ENCODE measurements around the gene ATP8A1. TPM values are rescaled to one million over a fixed set of nuclear protein-coding genes. Genes with fewer than 3 reads are reported as not detected.

ATP8A1 gene
- total RNA-seq, 1 experiment from 2014 or later: 0.80 TPM

DNA sequence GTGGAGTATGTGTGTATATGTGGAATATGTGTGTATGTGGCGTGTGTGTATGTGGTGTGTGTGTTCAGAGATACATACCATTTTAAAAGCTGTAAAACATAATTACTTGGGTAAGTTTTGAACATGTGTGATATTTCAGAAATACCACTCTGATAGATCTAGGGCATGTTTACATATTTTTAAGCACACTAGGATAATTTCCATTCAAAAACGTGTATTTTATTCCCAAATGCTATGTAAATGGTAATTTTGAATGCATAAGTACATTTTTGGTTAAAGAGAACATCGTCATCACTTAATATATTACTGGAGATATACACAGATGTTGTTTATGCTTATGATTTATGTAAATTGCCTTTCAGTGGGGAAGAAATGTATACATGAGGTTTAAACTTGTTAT is 294.3 kb downstream of the ATP8A1 start:
- TF ChIP-seq, protein P1, sequence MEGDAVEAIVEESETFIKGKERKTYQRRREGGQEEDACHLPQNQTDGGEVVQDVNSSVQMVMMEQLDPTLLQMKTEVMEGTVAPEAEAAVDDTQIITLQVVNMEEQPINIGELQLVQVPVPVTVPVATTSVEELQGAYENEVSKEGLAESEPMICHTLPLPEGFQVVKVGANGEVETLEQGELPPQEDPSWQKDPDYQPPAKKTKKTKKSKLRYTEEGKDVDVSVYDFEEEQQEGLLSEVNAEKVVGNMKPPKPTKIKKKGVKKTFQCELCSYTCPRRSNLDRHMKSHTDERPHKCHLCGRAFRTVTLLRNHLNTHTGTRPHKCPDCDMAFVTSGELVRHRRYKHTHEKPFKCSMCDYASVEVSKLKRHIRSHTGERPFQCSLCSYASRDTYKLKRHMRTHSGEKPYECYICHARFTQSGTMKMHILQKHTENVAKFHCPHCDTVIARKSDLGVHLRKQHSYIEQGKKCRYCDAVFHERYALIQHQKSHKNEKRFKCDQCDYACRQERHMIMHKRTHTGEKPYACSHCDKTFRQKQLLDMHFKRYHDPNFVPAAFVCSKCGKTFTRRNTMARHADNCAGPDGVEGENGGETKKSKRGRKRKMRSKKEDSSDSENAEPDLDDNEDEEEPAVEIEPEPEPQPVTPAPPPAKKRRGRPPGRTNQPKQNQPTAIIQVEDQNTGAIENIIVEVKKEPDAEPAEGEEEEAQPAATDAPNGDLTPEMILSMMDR (IDR thresholded peaks at IDR 0.05): no peak
- TF ChIP-seq POLR2AphosphoS5 (IDR thresholded peaks at IDR 0.05; ENCODE audit: low read depth, low read length) (no peak), SIN3A (IDR thresholded peaks at IDR 0.05; ENCODE audit: borderline replicate concordance, insufficient read depth, low read depth, low read length) (no peak), TCF7L2 (IDR thresholded peaks at IDR 0.05; ENCODE audit: low read depth, low read length) (no peak)
- TF ChIP-seq, protein P2, sequence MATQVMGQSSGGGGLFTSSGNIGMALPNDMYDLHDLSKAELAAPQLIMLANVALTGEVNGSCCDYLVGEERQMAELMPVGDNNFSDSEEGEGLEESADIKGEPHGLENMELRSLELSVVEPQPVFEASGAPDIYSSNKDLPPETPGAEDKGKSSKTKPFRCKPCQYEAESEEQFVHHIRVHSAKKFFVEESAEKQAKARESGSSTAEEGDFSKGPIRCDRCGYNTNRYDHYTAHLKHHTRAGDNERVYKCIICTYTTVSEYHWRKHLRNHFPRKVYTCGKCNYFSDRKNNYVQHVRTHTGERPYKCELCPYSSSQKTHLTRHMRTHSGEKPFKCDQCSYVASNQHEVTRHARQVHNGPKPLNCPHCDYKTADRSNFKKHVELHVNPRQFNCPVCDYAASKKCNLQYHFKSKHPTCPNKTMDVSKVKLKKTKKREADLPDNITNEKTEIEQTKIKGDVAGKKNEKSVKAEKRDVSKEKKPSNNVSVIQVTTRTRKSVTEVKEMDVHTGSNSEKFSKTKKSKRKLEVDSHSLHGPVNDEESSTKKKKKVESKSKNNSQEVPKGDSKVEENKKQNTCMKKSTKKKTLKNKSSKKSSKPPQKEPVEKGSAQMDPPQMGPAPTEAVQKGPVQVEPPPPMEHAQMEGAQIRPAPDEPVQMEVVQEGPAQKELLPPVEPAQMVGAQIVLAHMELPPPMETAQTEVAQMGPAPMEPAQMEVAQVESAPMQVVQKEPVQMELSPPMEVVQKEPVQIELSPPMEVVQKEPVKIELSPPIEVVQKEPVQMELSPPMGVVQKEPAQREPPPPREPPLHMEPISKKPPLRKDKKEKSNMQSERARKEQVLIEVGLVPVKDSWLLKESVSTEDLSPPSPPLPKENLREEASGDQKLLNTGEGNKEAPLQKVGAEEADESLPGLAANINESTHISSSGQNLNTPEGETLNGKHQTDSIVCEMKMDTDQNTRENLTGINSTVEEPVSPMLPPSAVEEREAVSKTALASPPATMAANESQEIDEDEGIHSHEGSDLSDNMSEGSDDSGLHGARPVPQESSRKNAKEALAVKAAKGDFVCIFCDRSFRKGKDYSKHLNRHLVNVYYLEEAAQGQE (IDR thresholded peaks at IDR 0.05; ENCODE audit: insufficient read depth in 1 of 2, low read depth in 2 of 2, low read length in 1 of 2): no peak
- no peaks in the 10 kb centered on the region for H3K9me3 ChIP-seq (ENCODE audit: control insufficient read depth, insufficient read depth, low read depth, low read length)
- no peak overlapping the region for H3K4me3 ChIP-seq (ENCODE audit: low read depth in 2 of 2, low read length in 2 of 2)
- in situ Hi-C loops (cut with HindIII; ENCODE audit: low pct_unique_long_range_greater_than_20kb, low sequenced_read_pairs): no loop called here
- ChIA-PET CTCF (no interaction called here), POLR2A (no interaction called here)
- intact Hi-C loops (cut with micrococcal nuclease; ENCODE audit: unreplicated experiment): no loop called here
- H3K27ac ChIP-seq (ENCODE audit: low read length): no peak overlapping the region
- H3K36me3 ChIP-seq (ENCODE audit: control insufficient read depth, insufficient read depth, low read length): no peaks in the 10 kb centered on the region
- H3K27me3 ChIP-seq (ENCODE audit: control insufficient read depth, insufficient read depth, low read length): no peaks in the 10 kb centered on the region; the same call in 1 of the 2 replicates
- no peaks in the 10 kb centered on the region for H3K4me1 ChIP-seq (ENCODE audit: control insufficient read depth, insufficient read depth, low read length)
- BruUV-seq (replicated peaks): no TSS peak
- DNase-seq (ENCODE audit: low read depth, low spot score): no peak
- no peak for ATAC-seq

DNA sequence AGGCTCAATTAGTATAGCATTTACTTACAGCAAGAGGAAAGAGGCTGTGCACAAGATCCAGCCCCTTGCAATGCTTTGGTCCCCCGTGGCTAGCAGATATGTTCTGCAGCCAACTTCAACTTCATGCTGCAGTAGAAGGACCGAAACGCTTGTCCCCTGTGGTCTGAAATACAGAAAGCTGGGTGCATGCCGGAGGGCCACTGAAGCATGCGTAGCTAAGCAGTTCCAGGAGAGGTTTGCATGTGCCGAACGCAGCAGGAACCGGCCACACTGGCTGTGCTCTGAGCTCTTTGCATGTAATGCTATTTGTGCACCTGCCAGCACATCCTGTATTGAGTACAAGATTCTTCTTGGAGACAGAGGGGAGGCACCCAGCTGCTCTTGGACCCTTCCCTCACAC is 295.4 kb downstream of the ATP8A1 start:
- TF ChIP-seq, protein P2 (IDR thresholded peaks at IDR 0.05; ENCODE audit: insufficient read depth in 1 of 2, low read depth in 2 of 2, low read length in 1 of 2): no peak
- TF ChIP-seq SIN3A (IDR thresholded peaks at IDR 0.05; ENCODE audit: borderline replicate concordance, insufficient read depth, low read depth, low read length) (no peak), POLR2AphosphoS5 (IDR thresholded peaks at IDR 0.05; ENCODE audit: low read depth, low read length) (no peak), TCF7L2 (IDR thresholded peaks at IDR 0.05; ENCODE audit: low read depth, low read length) (no peak)
- TF ChIP-seq, protein P1 (IDR thresholded peaks at IDR 0.05): no peak
- no TSS peak for BruUV-seq (replicated peaks)
- no peak for ATAC-seq
- Histone ChIP-seq H3K36me3 (ENCODE audit: control insufficient read depth, insufficient read depth, low read length) (no peaks in the 10 kb centered on the region), H3K27me3 (ENCODE audit: control insufficient read depth, insufficient read depth, low read length) (no peaks in the 10 kb centered on the region; the same call in none of the 2 replicates), H3K4me1 (ENCODE audit: control insufficient read depth, insufficient read depth, low read length) (no peaks in the 10 kb centered on the region), H3K27ac (ENCODE audit: low read length) (no peak overlapping the region), H3K9me3 (ENCODE audit: control insufficient read depth, insufficient read depth, low read depth, low read length) (no peaks in the 10 kb centered on the region), H3K4me3 (ENCODE audit: low read depth in 2 of 2, low read length in 2 of 2) (no peak overlapping the region)
- in situ Hi-C loops (cut with HindIII; ENCODE audit: low pct_unique_long_range_greater_than_20kb, low sequenced_read_pairs) (no loop called here), intact Hi-C loops (cut with micrococcal nuclease; ENCODE audit: unreplicated experiment) (no loop called here)
- ChIA-PET POLR2A (no interaction called here), CTCF (no interaction called here)
- DNase-seq (ENCODE audit: low read depth, low spot score): no peak
